ENCODE measurements around the gene CELF2. TPM values are rescaled to one million over a fixed set of nuclear protein-coding genes. Genes with fewer than 3 reads are reported as not detected.

Gene CELF2
- total and polyA plus RNA-seq, 2 of the 4 experiments (the other 2 are of a cell fraction) = 3.5 to 6.6 TPM

DNA sequence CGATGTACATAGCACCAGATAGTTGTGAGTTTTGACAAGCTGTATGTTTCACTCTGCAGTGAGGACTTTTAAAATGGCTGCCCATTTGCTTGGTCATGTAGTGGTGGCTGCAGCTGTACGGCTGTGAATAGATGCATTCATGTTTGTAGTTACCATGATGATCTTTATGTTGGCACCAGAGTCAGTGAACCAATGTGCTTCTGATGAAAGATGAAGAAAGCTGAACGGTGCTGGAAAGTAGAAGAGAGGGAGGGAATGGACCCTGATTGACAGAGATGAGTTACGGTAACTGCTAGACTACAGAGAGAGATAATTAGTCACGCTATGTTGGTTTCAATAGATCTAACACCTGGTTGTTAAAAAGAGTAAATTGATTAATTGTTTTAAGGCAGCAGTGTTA is 256.8 kb downstream of the CELF2 start:
- WGBS, 2 experiments (ENCODE audit: extremely low coverage in 2 of 2, insufficient read length in 1 of 2) = 94% methylated on average over 3 of the region's 5 CpGs; no CpG with 5 or more reads in 1 of the 2 experiments
- no peak overlapping the region for H3K4me2 ChIP-seq (ENCODE audit: low read depth, low read length)
- TF ChIP-seq MAZ (IDR thresholded peaks at IDR 0.05; ENCODE audit: borderline replicate concordance, low read depth, low read length) = no peak
- no peak for TF ChIP-seq NFE2L2 (IDR thresholded peaks at IDR 0.05; ENCODE audit: low read depth, low read length)
- TF ChIP-seq RAD21 (IDR thresholded peaks at IDR 0.05; ENCODE audit: low read length) = no peak
- TF ChIP-seq POLR2A (IDR thresholded peaks at IDR 0.05; ENCODE audit: low read depth, low read length) = no peak
- TF ChIP-seq CEBPB (IDR thresholded peaks at IDR 0.05; ENCODE audit: low read depth, low read length) = no peak
- no peak for TF ChIP-seq SMC3 (IDR thresholded peaks at IDR 0.05; ENCODE audit: low read depth, low read length)
- TF ChIP-seq BHLHE40 (IDR thresholded peaks at IDR 0.05; ENCODE audit: low read depth, low read length) = no peak
- TF ChIP-seq, protein P1, sequence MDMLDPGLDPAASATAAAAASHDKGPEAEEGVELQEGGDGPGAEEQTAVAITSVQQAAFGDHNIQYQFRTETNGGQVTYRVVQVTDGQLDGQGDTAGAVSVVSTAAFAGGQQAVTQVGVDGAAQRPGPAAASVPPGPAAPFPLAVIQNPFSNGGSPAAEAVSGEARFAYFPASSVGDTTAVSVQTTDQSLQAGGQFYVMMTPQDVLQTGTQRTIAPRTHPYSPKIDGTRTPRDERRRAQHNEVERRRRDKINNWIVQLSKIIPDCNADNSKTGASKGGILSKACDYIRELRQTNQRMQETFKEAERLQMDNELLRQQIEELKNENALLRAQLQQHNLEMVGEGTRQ (IDR thresholded peaks at IDR 0.05; ENCODE audit: low read depth, low read length) = no peak
- no peak for TF ChIP-seq RFX5 (IDR thresholded peaks at IDR 0.05; ENCODE audit: low read depth, low read length)
- TF ChIP-seq FOS (IDR thresholded peaks at IDR 0.05; ENCODE audit: low read depth, low read length) = no peak
- TF ChIP-seq CHD1 (IDR thresholded peaks at IDR 0.05; ENCODE audit: low read depth, low read length) = no peak
- no peak for TF ChIP-seq RCOR1 (IDR thresholded peaks at IDR 0.05; ENCODE audit: insufficient replicate concordance, low read length)
- no peak for TF ChIP-seq MAFK (IDR thresholded peaks at IDR 0.05; ENCODE audit: low read depth, low read length)
- TF ChIP-seq, protein P2, sequence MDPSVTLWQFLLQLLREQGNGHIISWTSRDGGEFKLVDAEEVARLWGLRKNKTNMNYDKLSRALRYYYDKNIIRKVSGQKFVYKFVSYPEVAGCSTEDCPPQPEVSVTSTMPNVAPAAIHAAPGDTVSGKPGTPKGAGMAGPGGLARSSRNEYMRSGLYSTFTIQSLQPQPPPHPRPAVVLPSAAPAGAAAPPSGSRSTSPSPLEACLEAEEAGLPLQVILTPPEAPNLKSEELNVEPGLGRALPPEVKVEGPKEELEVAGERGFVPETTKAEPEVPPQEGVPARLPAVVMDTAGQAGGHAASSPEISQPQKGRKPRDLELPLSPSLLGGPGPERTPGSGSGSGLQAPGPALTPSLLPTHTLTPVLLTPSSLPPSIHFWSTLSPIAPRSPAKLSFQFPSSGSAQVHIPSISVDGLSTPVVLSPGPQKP (IDR thresholded peaks at IDR 0.05; ENCODE audit: borderline replicate concordance, low read depth, low read length) = no peak
- no peak for TF ChIP-seq MXI1 (IDR thresholded peaks at IDR 0.05; ENCODE audit: borderline replicate concordance, low read depth, low read length)
- TF ChIP-seq, protein P3, sequence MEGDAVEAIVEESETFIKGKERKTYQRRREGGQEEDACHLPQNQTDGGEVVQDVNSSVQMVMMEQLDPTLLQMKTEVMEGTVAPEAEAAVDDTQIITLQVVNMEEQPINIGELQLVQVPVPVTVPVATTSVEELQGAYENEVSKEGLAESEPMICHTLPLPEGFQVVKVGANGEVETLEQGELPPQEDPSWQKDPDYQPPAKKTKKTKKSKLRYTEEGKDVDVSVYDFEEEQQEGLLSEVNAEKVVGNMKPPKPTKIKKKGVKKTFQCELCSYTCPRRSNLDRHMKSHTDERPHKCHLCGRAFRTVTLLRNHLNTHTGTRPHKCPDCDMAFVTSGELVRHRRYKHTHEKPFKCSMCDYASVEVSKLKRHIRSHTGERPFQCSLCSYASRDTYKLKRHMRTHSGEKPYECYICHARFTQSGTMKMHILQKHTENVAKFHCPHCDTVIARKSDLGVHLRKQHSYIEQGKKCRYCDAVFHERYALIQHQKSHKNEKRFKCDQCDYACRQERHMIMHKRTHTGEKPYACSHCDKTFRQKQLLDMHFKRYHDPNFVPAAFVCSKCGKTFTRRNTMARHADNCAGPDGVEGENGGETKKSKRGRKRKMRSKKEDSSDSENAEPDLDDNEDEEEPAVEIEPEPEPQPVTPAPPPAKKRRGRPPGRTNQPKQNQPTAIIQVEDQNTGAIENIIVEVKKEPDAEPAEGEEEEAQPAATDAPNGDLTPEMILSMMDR (conservative IDR thresholded peaks at IDR 0.05; ENCODE audit: low read depth, low read length) = no peak
- no peak for DNase-seq
- intact Hi-C loops (cut with micrococcal nuclease) = loop anchor here (5.0 kb wide), 1 partner anchor 1667 kb away; no protein-coding TSS in a partner anchor
- no peak overlapping the region for H3K23ac ChIP-seq (ENCODE audit: low read depth, low read length)
- ATAC-seq (ENCODE audit: low read depth) = no peak
- no peak overlapping the region for H2AK5ac ChIP-seq (ENCODE audit: low read depth, low read length)
- H2BK20ac ChIP-seq (ENCODE audit: low read depth, low read length) = no peak overlapping the region
- H3K18ac ChIP-seq (ENCODE audit: low read depth, low read length) = no peak overlapping the region
- ChIA-PET POLR2A (ENCODE audit: unreplicated experiment) (no interaction called here), CTCF (interaction anchor here (1.1 kb wide), 1 partner anchor 29 kb away, joined by 4 read pairs; no protein-coding TSS in a partner anchor)
- H3K36me3 ChIP-seq (ENCODE audit: control insufficient read depth, insufficient read depth, low read length) = no peaks in the 10 kb centered on the region
- H3K4ac ChIP-seq (ENCODE audit: low read depth, low read length) = no peak overlapping the region
- H2AK9ac ChIP-seq (replicated peaks; ENCODE audit: low read depth, low read length, poor library complexity) = no peak overlapping the region
- H2BK5ac ChIP-seq (ENCODE audit: low read depth, low read length, poor library complexity, severe bottlenecking) = no peak overlapping the region
- no peak overlapping the region for H4K5ac ChIP-seq (ENCODE audit: low read depth, low read length)
- no peaks in the 10 kb centered on the region for H3K4me1 ChIP-seq (ENCODE audit: control insufficient read depth, insufficient read depth, low read length)
- H3K9ac ChIP-seq (ENCODE audit: low read depth, low read length) = no peak overlapping the region
- no peak overlapping the region for H2BK15ac ChIP-seq (ENCODE audit: low read depth, low read length)
- dilution Hi-C loops (cut with HindIII; ENCODE audit: low sequenced_read_pairs, unreplicated experiment) = no loop called here
- H4K8ac ChIP-seq (ENCODE audit: low read depth in 2 of 2, low read length in 2 of 2) = no peak overlapping the region
- H3K9me1 ChIP-seq (ENCODE audit: insufficient read depth, low read length) = no peaks in the 10 kb centered on the region
- no peak overlapping the region for H3K4me3 ChIP-seq (ENCODE audit: insufficient read depth, low read depth, low read length)
- H3K56ac ChIP-seq (ENCODE audit: extremely low read depth, insufficient read depth, low read length) = no peak overlapping the region
- no peaks in the 10 kb centered on the region for H4K20me1 ChIP-seq (ENCODE audit: insufficient read depth, low read length)
- no peaks in the 10 kb centered on the region for H3K9me3 ChIP-seq (ENCODE audit: control insufficient read depth, insufficient read depth, low read length)
- H2BK120ac ChIP-seq (ENCODE audit: low read depth, low read length) = no peak overlapping the region
- no peaks in the 10 kb centered on the region for H3K79me1 ChIP-seq (ENCODE audit: low read depth in 1 of 2, low read length in 2 of 2)
- H3K14ac ChIP-seq (replicated peaks; ENCODE audit: low read depth, low read length) = no peak overlapping the region
- H3K27me3 ChIP-seq (ENCODE audit: control insufficient read depth, insufficient read depth, low read length) = no peaks in the 10 kb centered on the region; the same call in 1 of the 2 replicates
- H3K27ac ChIP-seq (ENCODE audit: insufficient read depth, low read length) = no peak overlapping the region
- in situ Hi-C loops (cut with MboI; ENCODE audit: low sequenced_read_pairs) = loop anchor here (10.0 kb wide), 2 partner anchors 1670 to 1940 kb away; no protein-coding TSS in a partner anchor
- BruUV-seq (replicated peaks) = no TSS peak
- H2AFZ ChIP-seq (replicated peaks; ENCODE audit: low read length, poor library complexity) = no peak overlapping the region
- no peak overlapping the region for H4K91ac ChIP-seq (ENCODE audit: insufficient read depth, low read depth, low read length)
